CD4-positive, alpha-beta T cell (primary cell): ENCODE measurements around the gene GRP. TPM values are rescaled to one million over a fixed set of nuclear protein-coding genes. Genes with fewer than 3 reads are reported as not detected.
A peak's percentile ranks its signal among the peaks of the same experiment; 100 is the strongest.

Source experiments
- ATAC-seq: fragments of 200-7000 bp; cut with Tn5 transposase; one replicate; pipeline ENCODE4 v1.10.0; 2022; ENCODE audit warnings: mild to moderate bottlenecking; ENCODE audit not compliant: poor library complexity
- CTCF ChIA-PET: fragments of 350-600 bp; sonication (Branson Sonifier 250); formaldehyde crosslinking; loops from one replicate; lab custom pipeline; 2021; ENCODE audit warnings: antibody characterized with exemption, inconsistent platforms; lab: Charles Lee
- POLR2A ChIA-PET: fragments of 350-600 bp; sonication (Branson Sonifier 250); formaldehyde crosslinking; loops from one replicate; lab custom pipeline; 2021; ENCODE audit warnings: antibody characterized with exemption, inconsistent platforms; lab: Charles Lee
- DNase-seq, 14 experiments: peaks; one replicate each; pipeline ENCODE4 v3.0.0-alpha.2; 2013 to 2020; ENCODE audit warnings: mixed read lengths in 2 of 14
- H3K27ac ChIP-seq, 2 donors: one replicate each; pipeline versions ENCODE4 v1.5.1 to v1.7.0; 2013; ENCODE audit warnings: low read length in 2 of 2, low read depth in 1 of 2, mild to moderate bottlenecking in 1 of 2
- H3K27me3 ChIP-seq, 2 experiments: 1 replicate in 1 of 2; 2 replicates in 1 of 2; pipeline versions ENCODE4 v1.6.1 to v1.7.0; 2013; ENCODE audit warnings: low read length in 2 of 2, control low read depth in 1 of 2, mild to moderate bottlenecking in 1 of 2, moderate library complexity in 1 of 2; ENCODE audit not compliant: insufficient read depth in 2 of 2, control insufficient read depth in 1 of 2
- H3K36me3 ChIP-seq: one replicate; pipeline ENCODE4 v1.6.1; 2013; ENCODE audit warnings: low read length, control low read depth; ENCODE audit not compliant: insufficient read depth
- H3K4me1 ChIP-seq: one replicate; pipeline ENCODE4 v1.6.1; 2013; ENCODE audit warnings: low read length, control low read depth; ENCODE audit not compliant: insufficient read depth
- H3K4me3 ChIP-seq: one replicate; pipeline ENCODE4 v1.5.1; 2013; ENCODE audit warnings: mild to moderate bottlenecking, low read length, moderate library complexity
- H3K9me3 ChIP-seq, 2 experiments: 1 replicate in 1 of 2; 2 replicates in 1 of 2; pipeline versions ENCODE4 v1.6.1 to v1.7.0; 2013; ENCODE audit warnings: low read length in 2 of 2, mild to moderate bottlenecking in 2 of 2, control low read depth in 1 of 2, moderate library complexity in 1 of 2; ENCODE audit not compliant: control insufficient read depth in 1 of 2, insufficient read depth in 1 of 2
- H3K27ac Mint-ChIP-seq: one replicate; pipeline ENCODE4 v1.8.0; 2020; ENCODE audit warnings: mixed read lengths
- H3K27me3 Mint-ChIP-seq: one replicate; pipeline ENCODE4 v1.8.0; 2021; ENCODE audit warnings: mixed read lengths
- H3K36me3 Mint-ChIP-seq: one replicate; pipeline ENCODE4 v1.8.0; 2021; ENCODE audit warnings: low read depth, mixed read lengths
- H3K4me1 Mint-ChIP-seq: one replicate; pipeline ENCODE4 v1.8.0; 2021; ENCODE audit warnings: low read depth, mixed read lengths
- H3K4me3 Mint-ChIP-seq: one replicate; pipeline ENCODE4 v1.8.0; 2020; ENCODE audit warnings: mild to moderate bottlenecking, mixed read lengths
- H3K9me3 Mint-ChIP-seq: one replicate; pipeline ENCODE4 v1.8.0; 2020; ENCODE audit warnings: mixed read lengths
- intact Hi-C, 2 experiments: fragments of 100-400 bp; cut with DNase I in 1 of 2; cut with micrococcal nuclease in 1 of 2; formaldehyde crosslinking; loops; one replicate each; pipeline versions ENCODE4 v1.15.1 to v1.9.0; 2023 to 2025; cut with DNase I, micrococcal nuclease
- total RNA-seq, 174 experiments: library from RNA in 2 of 174; stranded (reverse) in 2 of 174; gene quantifications; one replicate each; pipeline ENCODE4 v1.2.3 and lab custom pipeline; 2021 to 2026
- TF ChIP-seq, protein P1 (sequence below): fragments of 200-600 bp; IDR thresholded peaks from one replicate; pipeline ENCODE4 v1.8.0; 2022; ENCODE audit warnings: antibody characterized with exemption, mild to moderate bottlenecking

GRP gene
- total RNA-seq, 2 experiments from 2014 or later = not detected

DNA sequence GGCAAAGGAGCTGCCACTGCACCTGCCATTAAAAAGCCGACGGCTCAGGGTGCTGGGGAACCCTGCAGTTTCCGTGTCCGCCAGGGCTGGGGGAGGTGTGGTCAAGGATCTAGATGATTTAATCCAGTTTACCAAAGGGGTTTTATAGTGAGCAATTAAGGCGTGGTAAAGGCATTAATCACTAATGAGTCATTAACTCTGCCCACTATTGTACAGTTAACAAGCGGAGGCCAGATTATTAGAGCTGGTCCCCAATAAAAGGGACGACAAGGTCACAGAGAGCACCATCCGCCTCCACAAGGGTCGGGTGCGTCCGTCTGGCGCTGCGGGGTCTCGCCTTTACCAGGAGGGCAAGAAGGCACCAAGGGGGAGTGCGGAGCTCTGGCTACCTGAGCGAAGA lies 43.7 kb downstream of the GRP start:
- Mint-ChIP-seq H3K36me3 (no peaks in the 10 kb centered on the region), H3K4me3 (no peak overlapping the region), H3K27me3 (peaks cover 89% of the 10 kb centered on the region), H3K9me3 (peaks cover 2% of the 10 kb centered on the region), H3K4me1 (peaks cover 30% of the 10 kb centered on the region), H3K27ac (no peak overlapping the region)
- CTCF ChIA-PET = no interaction called here
- POLR2A ChIA-PET = no interaction called here
- intact Hi-C loops = no loop called here
- no peaks in the 10 kb centered on the region for H3K36me3 ChIP-seq
- peaks cover 53 to 59% of the 10 kb centered on the region in 2 experiments for H3K27me3 ChIP-seq
- TF ChIP-seq, protein P1, sequence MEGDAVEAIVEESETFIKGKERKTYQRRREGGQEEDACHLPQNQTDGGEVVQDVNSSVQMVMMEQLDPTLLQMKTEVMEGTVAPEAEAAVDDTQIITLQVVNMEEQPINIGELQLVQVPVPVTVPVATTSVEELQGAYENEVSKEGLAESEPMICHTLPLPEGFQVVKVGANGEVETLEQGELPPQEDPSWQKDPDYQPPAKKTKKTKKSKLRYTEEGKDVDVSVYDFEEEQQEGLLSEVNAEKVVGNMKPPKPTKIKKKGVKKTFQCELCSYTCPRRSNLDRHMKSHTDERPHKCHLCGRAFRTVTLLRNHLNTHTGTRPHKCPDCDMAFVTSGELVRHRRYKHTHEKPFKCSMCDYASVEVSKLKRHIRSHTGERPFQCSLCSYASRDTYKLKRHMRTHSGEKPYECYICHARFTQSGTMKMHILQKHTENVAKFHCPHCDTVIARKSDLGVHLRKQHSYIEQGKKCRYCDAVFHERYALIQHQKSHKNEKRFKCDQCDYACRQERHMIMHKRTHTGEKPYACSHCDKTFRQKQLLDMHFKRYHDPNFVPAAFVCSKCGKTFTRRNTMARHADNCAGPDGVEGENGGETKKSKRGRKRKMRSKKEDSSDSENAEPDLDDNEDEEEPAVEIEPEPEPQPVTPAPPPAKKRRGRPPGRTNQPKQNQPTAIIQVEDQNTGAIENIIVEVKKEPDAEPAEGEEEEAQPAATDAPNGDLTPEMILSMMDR = no peak
- no peak for ATAC-seq
- H3K4me3 ChIP-seq = no peak overlapping the region
- no peak for DNase-seq
- peaks cover 0 to 34% of the 10 kb centered on the region in 2 experiments for H3K9me3 ChIP-seq
- H3K4me1 ChIP-seq = peaks cover 19% of the 10 kb centered on the region
- H3K27ac ChIP-seq = no peak overlapping the region

DNA sequence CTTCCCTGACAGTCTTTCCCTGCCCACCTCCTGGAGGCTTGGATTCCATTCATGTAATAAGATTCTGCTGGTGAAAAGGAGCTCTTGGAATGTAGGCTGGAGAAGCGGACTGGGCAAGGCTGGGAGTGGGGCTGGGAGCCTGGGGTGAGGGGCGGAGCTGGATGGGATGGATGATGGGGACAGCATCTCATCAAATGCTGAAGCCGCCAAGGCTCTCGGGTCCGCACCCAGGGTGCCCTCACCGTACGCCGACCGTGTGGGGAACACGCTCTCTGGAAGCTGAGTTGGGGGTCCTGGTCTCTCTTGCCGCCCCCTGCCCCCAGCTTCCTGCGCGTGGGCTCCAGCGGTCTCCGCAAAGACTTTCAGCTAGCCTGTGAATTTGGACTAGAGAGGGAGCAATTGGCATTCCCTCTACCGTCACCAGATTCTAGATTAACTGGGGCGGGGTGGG lies 44.2 kb downstream of the GRP start:
- TF ChIP-seq, protein P1 = no peak
- POLR2A ChIA-PET = no interaction called here
- peaks cover 30% of the 10 kb centered on the region for H3K4me1 Mint-ChIP-seq
- Histone ChIP-seq H3K4me3 (no peak overlapping the region), H3K36me3 (no peaks in the 10 kb centered on the region), H3K27ac (no peak overlapping the region), H3K4me1 (peaks cover 22% of the 10 kb centered on the region), H3K27me3 (peaks cover 55 to 63% of the 10 kb centered on the region in 2 experiments), H3K9me3 (peaks cover 0 to 37% of the 10 kb centered on the region in 2 experiments)
- H3K9me3 Mint-ChIP-seq = peaks cover 2% of the 10 kb centered on the region
- ATAC-seq (no peak), DNase-seq (no peak)
- H3K4me3 Mint-ChIP-seq = no peak overlapping the region
- CTCF ChIA-PET = no interaction called here
- H3K27ac Mint-ChIP-seq = no peak overlapping the region
- peaks cover 87% of the 10 kb centered on the region for H3K27me3 Mint-ChIP-seq
- intact Hi-C loops = no loop called here
- H3K36me3 Mint-ChIP-seq = no peaks in the 10 kb centered on the region

DNA sequence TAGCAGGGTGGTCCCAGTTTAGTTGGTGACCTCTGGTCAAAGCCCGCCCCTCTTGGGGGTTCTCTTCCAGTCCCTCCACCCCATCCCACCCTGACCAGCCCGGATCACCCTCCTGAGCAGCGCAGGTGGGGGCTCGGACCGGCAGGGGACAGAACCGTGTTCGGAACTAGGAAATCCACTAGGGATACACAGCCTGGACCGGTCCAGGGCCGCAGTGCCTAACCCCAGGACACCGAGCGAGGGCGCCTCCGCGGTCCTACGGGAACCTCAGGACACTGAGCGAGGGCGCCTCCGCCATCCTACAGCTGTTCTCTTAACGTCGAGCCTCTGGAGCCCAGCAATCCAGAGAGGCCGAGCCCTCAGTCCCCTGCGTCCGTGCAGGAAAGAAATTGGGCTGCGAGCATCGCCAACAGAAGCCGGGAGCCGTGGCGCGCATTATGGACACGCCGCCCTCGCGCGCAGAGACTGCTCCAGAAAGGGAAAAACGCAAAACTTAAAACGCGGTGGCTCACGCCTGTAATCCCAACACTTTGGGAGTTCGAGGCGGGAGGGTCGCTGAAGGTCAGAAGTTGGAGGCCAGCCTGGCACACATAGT lies 44.8 kb downstream of the GRP start:
- peaks cover 34% of the 10 kb centered on the region for H3K4me1 Mint-ChIP-seq
- Histone ChIP-seq H3K36me3 (no peaks in the 10 kb centered on the region), H3K27ac (no peak overlapping the region), H3K9me3 (peaks cover 0 to 37% of the 10 kb centered on the region in 2 experiments), H3K27me3 (peaks cover 60 to 68% of the 10 kb centered on the region in 2 experiments), H3K4me1 (peaks cover 25% of the 10 kb centered on the region), H3K4me3 (peak overlapping the region; percentile 33)
- peak overlapping the region; percentile 30 for H3K4me3 Mint-ChIP-seq
- ChIA-PET CTCF (no interaction called here), POLR2A (no interaction called here)
- H3K27ac Mint-ChIP-seq = no peak overlapping the region
- intact Hi-C loops = no loop called here
- TF ChIP-seq, protein P1 = no peak
- ATAC-seq (no peak), DNase-seq (no peak)
- H3K36me3 Mint-ChIP-seq = no peaks in the 10 kb centered on the region
- H3K27me3 Mint-ChIP-seq = peaks cover 86% of the 10 kb centered on the region
- H3K9me3 Mint-ChIP-seq = peaks cover 2% of the 10 kb centered on the region
